HG02763 (cell line): ENCODE results near the gene COL15A1.

ENCODE experiments used
- ATAC-seq: cut with Tn5 transposase; IDR thresholded peaks from one replicate; pipeline ENCODE4 v1.9.1; 2021; ENCODE audit warnings: mild to moderate bottlenecking, moderate library complexity; ENCODE audit not compliant: unreplicated experiment

Gene COL15A1

DNA sequence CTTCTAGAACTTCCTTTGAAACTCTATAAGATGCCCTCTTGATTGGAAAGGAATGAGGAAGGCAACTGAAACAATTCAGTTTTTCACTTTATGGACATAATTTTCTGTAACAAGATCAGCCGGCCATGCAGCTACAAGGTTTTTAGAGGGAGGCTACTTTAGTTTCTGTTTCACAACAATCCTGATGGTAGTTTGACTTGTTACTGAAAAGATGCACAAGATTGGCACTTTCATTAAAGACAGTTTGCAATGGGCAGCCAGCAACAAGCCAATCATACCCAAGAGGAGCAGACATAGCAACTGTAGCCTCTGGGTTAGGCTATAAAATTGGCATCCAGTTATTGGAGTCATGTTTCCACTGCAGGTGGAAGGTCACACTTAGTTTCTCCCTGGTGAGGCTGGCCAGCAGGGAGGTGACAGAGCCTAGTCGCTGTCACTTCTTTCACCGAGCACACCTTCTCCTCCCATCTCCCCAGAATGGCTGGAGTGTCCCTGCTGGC, 87.0 kb downstream of the COL15A1 start:
- ATAC-seq: no peak

DNA sequence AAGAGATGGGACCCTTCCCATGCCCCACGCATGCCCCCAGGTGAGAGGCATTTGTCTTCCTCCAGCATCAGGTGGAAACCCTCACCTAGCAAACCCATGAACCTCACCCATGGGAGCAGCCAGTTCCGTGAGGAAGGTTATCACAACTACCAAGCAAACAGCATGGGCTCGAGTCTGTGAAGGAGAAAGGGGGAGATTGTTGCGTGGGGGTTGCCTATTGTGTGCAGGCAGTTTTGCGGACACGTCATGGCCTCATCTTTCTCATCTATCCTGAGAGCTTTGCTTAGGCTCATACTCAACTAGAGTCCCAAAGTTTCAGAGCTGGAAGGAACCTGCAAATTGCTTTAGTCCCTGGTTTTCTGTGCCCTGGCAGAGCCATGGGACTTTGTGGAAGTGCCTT, 87.6 kb downstream of the COL15A1 start:
- ATAC-seq: no peak

DNA sequence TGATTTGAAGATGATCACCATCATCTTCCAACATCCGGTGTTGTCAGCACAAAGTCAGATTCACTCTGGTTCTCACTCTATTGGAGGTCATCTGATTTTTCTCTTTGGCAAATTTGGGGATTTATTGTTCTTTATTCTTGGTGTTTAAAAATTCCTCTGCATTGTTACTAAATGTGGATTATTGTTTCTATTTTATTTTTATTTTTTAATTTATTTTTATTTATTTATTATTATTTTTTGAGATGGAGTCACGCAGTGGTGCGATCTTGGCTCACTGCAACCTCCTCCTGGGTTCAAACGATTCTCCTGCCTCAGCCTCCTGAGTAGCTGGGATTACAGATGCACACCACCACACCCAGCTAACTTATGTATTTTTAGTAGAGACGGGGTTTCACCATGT, 88.3 kb downstream of the COL15A1 start:
- no peak for ATAC-seq

DNA sequence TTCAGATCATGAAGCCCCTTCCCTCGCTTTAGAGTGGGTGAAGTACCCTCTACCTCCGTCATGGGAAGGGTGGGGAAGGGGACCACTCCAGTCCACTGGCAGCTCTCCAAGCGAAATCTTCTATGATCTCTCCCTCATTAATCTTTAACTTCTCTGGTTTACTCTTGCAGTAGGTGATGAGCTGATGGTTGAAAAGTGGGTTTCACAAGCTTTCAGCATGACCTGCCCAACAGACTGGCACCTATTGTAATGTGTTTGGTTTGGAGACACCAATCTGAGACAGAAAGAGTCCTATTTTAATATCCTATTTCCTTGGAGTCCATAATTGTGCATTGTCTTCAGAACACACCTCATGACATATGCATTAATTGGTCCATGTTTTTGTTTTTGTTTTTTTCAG, 90.4 kb downstream of the COL15A1 start:
- no peak for ATAC-seq

DNA sequence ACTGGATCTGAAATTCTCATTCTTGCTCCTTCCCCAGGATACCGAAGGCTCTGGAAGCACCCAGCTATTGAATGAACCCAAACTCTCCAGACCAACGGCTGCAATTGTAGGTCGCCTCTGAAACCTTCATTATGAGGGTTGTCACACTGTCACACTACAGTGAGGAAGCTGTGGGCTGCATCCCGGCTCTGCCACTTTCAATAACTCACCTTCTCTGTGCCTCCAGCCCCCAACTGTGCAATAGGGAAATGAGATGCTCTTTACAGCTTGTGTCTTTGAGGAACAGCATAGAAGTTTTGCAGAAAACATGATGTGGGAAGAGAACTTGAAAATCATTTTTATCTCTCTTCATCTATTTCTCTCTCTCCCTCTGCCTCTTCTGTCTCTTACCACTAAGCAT, 91.6 kb downstream of the COL15A1 start:
- ATAC-seq: no peak

DNA sequence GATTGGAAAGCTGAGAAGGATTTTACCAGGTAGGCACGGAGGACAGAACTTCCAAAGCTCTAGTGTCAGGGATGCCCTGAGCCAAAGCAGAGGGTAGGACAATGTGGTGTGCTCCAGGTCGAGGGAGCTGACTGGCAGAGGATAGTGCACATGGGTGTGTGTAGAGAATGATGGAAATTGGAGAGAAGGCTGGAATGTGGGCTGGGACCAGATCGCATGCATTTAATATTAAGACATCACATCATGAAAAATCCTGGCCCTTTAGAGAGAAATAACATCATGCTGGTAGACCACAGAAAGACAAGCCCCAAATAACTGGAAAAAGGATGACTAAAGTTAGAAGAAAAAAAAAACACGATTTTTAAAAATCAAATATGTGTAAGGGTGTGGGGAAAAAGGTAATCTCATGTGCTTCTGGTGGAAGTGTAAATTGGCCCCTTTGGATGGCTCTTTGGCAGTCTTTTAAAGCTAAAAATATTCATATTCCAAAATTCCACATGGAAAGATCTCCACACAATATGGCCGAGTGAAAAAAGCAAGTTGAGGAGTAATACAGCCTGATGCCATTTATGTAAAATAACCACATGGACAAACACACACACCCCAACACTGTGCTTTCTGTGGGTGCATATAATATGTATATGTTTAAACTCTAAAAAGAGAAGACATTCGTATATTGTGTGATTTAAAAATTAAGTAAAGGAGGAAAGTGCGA, 94.2 kb downstream of the COL15A1 start:
- no peak for ATAC-seq

DNA sequence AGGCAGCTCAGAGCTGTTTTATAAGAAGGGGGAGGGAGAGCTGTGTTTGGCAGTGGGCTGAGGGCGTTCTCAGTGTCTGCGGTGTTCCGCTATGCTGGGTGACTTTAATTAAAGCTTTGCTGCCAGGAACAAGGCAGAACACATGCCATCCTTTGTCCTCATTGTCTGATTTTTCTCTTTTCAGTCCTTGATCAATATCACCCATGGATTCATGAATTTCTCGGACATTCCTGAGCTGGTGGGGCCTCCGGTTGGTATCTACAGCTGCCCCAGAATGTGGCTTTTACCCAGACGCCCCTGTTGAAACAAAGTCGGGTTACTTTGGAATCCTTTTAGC, 94.7 kb downstream of the COL15A1 start:
- ATAC-seq: no peak

DNA sequence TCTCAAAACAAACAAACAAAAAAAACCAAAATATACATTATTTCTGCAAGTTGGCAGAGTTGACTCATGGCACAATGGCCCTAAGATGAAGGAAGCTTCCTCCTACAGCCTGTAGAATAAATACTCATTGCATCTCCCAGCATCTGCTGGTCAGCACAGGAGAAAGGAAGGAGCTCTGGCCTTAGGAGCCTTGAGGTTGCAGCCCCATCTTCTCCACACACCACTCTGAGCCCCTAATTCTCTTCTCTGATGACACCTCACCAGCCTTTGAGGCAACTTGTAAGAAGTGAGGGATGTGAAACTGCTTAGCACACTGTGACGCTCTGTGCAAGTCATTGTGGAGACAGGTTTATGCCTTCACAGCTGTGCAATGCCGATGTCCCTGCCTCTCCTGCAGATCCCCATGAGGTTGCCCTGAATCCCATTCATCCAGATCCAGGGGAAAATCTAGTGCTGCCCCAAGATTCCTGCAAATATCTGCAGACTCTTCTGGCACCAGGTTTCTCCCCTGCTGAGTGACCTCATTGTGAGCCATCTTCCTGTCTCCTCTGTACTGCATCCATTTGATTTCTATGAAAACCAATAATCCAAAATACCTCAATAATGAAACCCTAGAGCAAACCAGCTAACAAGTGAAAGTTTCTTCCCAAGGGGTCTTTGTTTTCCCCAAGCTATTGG, 95.9 kb downstream of the COL15A1 start:
- no peak for ATAC-seq

DNA sequence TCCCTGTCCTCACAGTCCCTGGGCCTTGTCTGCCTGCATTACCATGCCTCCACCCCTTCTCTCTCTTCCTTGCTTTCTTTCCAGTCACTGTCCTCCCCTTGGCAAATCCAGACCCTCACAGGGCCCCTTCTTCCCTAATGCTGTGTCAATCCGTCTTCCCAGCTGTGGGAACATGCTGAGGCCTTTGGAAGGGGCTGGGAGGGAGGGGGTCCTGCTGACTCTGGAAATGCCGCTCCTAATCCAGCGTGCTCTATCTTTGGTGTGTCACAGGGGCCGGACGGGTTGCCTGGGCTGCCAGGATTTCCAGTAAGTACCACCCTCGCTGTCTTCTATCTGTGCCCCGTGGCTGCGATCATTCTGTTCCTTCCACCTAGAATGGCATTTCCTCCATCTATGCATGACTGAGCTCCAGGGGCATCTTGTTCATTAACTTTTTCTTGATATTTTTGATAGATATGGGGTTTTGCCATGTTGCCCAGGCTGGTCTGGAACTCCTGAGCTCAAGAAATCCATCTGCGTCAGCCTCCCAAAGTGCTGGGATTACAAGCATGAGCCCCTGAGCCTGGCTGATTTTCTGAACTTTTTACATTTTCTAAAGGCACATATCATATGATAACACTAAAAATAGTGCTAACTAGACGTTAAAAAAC, 96.7 kb downstream of the COL15A1 start:
- no peak for ATAC-seq

DNA sequence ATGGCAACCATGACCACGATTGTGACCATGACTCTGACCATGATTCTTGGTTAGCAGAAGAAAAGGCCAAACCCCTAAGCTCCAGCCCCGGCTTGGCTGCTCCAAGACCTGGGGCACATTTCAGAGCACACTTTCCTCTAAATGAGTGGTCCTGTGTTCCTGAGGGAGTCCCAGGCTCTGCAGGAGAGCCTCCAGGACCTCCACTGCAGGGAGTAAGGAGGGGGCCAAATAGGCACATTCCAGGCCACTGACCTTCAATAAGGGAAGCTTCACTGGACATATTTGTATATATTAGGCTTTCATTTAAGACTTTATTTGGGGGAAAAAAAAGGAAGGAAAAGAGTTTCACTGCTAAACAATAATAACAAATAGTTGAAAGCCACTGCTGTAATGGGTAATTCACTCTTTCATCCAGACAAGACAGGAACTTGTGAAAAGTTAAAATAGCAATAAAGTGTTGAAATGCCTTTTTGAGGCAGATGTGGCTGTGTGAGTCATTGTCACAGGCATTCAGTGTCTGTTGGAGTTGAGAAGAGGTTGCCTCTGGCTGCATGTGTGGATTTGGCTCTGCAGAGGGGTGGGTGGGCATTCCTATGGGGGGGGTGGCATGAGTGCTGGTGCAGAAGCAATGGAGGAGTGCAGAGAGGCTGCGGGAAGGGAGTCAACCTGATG, 97.3 kb downstream of the COL15A1 start:
- no peak for ATAC-seq

DNA sequence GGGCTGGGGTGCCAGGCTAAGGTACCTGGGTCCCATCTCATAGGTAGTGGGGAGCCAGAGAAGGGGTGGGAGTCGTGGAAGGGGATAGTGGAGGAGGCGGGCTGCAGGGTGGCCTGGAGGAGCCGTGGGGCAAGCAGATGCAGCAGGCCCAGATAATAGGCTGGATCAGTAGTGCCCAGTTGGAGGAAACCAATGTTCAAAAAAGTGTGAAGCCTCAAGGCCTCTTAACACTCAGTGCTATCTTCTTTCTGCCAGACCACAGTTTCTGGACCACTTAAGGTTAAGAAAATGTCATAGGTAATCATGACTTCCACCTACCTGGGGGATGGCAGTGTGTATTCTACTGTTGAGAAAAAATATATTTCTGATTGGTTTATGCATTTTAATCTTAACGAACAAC, 97.9 kb downstream of the COL15A1 start:
- ATAC-seq: no peak

DNA sequence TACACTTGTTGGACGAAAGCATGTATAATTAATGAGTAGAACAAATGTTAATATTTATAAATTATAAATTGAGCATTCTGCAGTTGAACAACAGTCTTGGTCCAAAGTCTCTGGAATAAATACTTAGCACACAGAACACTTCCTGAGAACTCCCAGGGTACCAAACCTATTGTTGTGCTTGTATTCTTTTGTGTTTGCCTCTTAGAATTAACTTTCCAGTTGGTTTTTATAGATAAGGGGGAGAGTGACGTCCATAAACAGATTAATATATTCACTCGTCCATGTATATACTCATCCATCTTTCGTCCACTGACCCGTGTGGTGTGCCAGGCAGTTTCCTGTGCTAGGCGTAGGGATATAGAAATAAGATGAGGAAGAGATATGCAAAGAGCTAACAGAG, 98.9 kb downstream of the COL15A1 start:
- ATAC-seq: no peak

DNA sequence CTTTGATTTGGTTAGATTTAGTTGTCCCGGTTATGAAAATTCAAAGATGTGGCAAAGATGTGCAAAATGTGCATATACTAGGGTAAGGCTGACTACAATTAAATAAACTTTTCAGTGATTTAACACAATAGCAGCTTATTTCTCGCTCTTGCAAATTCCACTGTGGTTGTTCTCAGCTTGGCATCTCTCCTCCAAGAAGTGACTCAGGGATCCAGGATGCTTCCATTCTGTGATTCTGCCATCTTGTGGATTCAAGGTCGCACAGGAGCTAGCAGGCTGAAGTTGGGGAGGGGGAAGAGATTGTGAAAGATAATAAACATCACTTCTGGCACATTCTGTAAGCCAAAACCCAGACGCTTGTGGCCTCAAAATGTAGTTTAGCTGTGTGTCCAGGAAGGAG, 101.1 kb downstream of the COL15A1 start:
- ATAC-seq: no peak

DNA sequence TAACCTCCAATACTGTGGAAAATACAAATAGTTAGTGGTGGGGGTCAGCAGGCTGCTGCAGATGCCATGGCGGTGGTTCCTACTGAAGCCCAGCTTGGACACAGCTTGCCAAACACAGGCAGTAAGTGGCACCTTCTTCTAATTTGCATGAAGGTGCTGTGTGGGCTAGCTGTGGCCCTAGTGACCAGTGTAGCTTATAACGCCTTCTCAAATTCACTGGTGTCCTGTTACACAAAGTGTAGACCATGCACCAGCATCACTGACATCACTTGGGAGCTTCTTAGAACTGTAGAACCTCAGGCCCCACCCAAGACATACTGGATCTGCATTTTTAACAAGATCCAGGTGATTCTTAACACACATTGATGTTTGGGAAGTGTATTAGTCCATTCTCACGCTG, 102.4 kb downstream of the COL15A1 start:
- no peak for ATAC-seq

DNA sequence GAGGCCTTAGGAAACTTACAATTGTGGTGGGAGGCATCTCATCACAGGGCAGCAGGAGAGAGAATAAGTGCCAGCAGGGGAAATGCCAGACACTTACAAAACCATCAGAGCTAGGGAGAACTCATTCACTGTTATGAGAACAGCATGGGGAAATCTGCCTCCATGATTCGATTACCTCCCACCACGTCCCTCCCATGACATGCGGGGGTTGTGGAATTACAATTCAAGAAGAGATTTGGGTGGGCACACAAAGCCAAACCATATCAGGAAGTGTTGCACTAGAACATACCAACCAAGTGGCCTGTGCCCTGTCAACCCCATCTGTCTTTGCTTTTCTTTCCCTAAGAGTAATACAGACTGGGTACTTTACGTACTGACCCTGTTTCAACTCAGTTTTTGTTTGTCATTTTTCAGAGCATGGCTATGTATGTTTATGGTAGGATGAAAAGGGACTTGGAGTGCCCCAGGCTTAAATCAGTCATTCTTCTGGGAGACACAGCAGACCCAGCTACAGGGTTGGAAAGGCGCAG, 102.9 kb downstream of the COL15A1 start:
- no peak for ATAC-seq

DNA sequence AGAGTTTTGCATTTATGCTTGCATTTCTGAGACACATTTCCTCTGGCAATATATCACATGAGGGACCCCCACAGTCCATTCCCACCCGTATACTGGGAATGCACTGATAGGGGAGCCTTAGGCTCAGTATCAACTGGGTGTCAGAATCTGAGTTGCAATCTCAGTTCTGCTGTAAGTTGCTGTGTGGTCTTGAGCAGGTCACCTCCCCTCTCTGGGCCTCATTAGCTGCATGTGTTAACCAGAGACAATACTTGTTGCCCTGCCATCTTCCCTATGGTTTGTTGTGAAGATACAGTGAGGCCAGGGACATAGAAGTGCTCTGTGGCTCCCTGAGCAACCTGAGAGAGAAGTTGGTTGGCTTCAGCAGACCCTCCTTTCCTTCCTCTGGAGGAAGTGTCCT, 105.5 kb downstream of the COL15A1 start:
- no peak for ATAC-seq

DNA sequence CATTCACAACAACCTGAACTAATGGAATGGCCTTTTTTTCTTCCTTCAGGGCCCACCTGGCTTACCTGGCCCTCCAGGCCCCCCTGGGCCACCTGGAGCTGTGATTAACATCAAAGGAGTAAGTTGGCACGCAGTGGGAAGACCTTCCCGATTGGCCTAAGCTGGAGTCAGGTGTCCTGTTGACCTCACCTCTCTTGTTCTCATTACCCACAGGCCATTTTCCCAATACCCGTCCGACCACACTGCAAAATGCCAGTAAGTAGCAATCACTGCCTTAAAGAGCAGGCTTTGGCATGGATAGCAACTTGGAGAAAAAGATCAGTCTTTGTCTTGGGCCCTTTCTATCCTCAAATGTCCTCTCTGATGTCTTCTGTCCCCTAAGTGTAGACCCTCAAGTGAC, 105.9 kb downstream of the COL15A1 start:
- ATAC-seq: no peak

DNA sequence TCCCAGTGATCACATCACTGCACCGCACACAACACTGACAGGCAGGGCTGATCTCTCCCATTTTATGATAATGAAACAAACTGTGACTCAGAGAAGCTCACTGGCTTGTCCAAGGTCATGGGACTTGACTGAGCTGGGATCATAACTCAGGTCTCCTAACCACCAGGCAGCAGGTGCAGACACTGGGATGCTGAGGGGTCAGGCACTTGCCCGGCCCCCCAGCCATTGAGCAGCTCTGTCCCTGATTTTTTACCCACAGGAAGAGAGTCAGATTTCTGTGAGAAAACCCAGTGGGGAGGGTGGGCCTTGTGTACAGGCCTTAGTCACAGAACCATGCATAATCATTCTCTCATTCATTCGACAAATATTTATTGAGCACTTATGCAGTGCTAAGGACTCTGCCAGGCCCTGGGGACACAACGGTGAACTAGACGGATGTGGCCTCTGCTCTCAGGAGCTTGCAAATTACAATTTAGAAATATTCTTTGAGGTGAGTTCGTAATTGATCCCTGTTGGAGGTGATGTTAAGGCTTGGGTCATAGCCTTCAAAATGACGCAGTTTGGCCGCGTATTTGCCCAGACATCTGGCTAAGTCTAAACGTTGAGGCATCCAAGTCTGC, 106.7 kb downstream of the COL15A1 start:
- no peak for ATAC-seq

DNA sequence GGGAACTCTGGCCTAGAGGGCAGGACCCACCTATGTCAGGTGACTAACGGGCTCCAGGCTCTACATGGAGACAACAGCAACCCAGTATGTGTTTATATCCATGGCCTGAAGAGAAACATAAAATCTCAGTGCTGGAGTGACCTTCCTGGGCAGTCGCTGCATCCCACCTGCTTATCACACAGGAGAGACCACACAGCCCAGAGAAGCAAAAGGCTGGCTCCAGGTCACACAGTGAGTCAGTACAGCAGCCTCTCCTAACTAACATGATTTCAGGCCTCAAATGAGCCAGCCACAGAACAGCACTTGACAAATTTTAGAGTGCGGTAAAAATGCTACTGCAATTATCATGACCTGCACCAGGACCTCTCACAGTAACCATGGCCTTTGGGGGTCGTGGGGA, 107.2 kb downstream of the COL15A1 start:
- ATAC-seq: no peak

DNA sequence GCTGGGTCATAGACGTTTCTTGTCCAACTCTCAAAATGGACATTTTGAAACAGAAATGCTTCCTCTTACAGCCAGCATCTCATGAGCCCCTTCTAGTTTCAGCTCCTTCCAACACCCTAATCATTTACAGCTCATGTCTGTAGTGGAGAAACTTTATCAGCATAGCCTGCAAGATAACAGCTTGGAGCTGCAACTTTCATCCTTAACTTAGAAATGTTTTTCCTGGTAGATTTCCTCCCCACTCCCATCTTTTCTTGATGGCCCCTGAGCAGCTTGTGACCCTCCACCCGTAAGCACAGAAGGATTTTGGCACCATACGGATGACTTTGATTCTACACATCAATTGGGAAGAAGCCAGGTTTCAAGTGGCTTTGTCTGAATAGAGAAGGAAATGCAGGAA, 107.7 kb downstream of the COL15A1 start:
- ATAC-seq: no peak

DNA sequence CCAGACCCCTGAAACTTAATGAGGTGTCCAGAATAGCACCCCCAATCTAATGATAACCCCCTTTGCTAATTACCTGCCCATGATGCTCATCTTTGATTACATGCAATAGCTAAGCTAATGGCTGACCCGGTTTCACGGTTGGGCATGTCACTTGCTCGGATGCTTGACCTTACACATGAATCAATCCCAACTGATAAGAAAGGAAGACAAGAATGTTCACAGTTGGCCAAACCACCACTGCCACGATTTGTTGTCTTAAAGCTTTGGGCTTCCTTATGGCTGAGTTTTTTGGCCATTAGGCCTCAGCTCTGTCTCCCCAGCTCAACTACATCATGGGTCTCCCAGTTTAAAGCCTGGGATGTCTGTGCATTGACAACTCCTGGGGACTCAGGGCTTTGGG, 108.1 kb downstream of the COL15A1 start:
- ATAC-seq: no peak
